Astrocyte of the spinal cord (primary cell): ENCODE measurements around the gene RAMACL.
A peak's percentile ranks its signal among the peaks of the same experiment; 100 is the strongest.

ENCODE experiments used
- DNase-seq: peaks from one replicate; pipeline ENCODE4 v3.0.0; 2011; ENCODE audit warnings: low read depth, low spot score
- H3K4me3 ChIP-seq: 2 replicates; pipeline ENCODE4 v1.5.1; 2011; ENCODE audit warnings: low read depth, mild to moderate bottlenecking, low read length, moderate library complexity
- CTCF ChIP-seq: IDR thresholded peaks from 2 replicates; pipeline ENCODE4 v1.5.1; 2012; ENCODE audit warnings: low read depth, mild to moderate bottlenecking, low read length, inconsistent platforms
- in situ Hi-C: cut with HindIII; loops from 2 replicates; pipeline ENCODE4 v1.10.0; 2017; ENCODE audit warnings: low sequenced_read_pairs

RAMACL gene

DNA sequence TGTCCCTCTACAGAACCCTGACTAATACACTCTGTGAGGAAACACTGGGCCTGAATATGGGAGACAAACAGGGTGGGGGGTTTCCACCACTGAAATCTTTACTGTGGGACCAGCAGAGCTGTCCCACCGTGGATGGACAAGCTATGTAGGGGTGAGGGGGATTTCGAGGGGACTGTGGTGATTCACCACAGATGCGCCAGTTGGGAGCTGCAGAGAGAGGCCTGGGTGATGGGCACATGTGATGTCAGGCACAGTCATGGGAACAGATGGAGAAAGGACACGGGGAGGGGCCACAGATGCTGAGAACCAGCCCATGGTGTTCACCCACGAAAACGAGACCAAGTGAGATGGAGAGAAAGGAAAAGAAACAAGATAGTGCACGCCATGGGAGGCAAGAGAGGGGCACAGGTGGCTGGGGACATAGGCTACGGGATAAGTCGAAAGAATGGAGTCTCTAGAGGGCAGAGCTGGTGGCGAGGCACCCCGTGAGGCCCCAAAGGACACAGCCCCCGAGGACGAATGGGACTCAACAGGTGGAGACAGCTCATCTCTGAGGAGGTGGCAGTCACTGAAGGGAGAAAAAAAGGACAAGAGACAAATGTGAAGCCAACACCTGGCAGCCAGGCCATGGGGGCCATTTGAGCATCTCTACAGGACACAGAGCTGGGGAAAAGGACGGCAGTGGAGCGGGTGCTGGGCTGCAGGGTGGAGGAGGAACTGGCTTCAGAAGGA lies 10.5 kb upstream of the RAMACL start:
- no peak for DNase-seq
- H3K4me3 ChIP-seq, result no peak overlapping the region
- in situ Hi-C loops, result no loop called here
- TF ChIP-seq CTCF, result no peak

- no peak overlapping the region for H3K4me3 ChIP-seq
- TF ChIP-seq CTCF, result no peak
- no peak for DNase-seq
- in situ Hi-C loops, result no loop called here
Measured at GRCh38 chr6:166595949-166596348, 9.5 kb upstream of the RAMACL start.

GRCh38 chr6:166595061-166595780 lies 8.7 kb upstream of the RAMACL start:
- in situ Hi-C loops, result no loop called here
- no peak overlapping the region for H3K4me3 ChIP-seq
- no peak for TF ChIP-seq CTCF
- peak; percentile 90 for DNase-seq

- in situ Hi-C loops, result no loop called here
- peak; percentile 79 for DNase-seq
- H3K4me3 ChIP-seq, result no peak overlapping the region
- no peak for TF ChIP-seq CTCF
Measured at GRCh38 chr6:166592821-166593220, 6.3 kb upstream of the RAMACL start.

DNA sequence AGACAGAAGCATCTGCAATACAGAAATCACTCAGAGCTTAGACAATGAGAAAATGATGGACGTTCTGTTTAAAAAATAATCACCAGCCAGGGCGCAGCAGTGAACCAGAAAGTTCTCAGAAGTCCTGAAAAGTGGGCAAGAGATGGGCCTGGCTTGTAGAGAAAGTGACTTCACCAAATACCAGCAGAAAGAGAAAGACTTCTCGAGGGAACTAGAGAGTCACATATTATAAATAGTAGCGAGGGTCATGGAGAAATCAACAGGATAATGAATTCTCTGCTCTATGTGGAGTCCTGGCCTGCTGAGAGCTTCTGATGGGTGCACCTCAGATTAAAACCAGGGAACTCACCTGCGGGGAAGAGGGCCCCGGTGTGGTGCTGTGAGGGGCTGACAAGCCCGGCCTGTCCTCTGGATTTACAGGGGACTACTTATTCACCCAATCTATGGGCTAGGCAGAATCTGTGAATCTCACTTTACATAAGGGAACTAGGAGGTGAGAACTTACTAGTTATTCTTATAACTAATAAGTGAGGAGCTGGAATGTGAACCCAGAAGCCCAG lies 5.6 kb upstream of the RAMACL start:
- no peak overlapping the region for H3K4me3 ChIP-seq
- TF ChIP-seq CTCF, result no peak
- no peak for DNase-seq
- in situ Hi-C loops, result no loop called here

DNA sequence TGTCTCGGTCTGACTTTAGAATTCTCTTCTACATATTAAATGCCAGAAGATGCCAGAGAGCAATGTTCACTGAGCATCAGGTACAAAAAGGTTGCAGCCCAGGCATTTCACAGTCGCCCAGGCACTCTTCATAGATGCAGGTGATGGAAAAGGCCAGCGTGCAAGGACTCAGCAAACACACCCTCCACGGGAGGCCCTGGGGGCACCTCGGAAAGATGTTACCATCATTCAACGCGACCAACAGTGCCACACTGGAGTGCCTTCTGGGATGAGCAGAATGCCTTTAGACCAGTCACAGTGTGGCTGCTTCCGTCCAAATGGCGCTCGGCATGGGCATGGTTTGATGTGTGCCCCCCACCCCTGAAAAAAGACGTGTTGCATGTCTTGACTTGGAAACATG lies 4.5 kb upstream of the RAMACL start:
- no peak for TF ChIP-seq CTCF
- in situ Hi-C loops, result no loop called here
- no peak overlapping the region for H3K4me3 ChIP-seq
- DNase-seq, result no peak
